H1 (cell line): ENCODE results near the gene MRPL16. TPM values are rescaled to one million over a fixed set of nuclear protein-coding genes. Genes with fewer than 3 reads are reported as not detected.

ENCODE experiments used
- CTCF ChIA-PET: fragments of 300-600 bp; sonication (Branson Sonifier 250); formaldehyde crosslinking; loops from one replicate; lab custom pipeline; 2021; ENCODE audit not compliant: partially characterized antibody; lab: Charles Lee
- POLR2A ChIA-PET: fragments of 300-600 bp; sonication (Branson Sonifier 250); formaldehyde crosslinking; loops from one replicate; lab custom pipeline; 2021; ENCODE audit warnings: inconsistent platforms; ENCODE audit not compliant: partially characterized antibody; lab: Charles Lee
- DNase-seq, 2 experiments: peaks; one replicate each; pipeline versions ENCODE4 v3.0.0 to v3.0.0-alpha.2; 2010 to 2022; ENCODE audit warnings: low spot score in 2 of 2, low read depth in 1 of 2, mixed read lengths in 1 of 2
- FAIRE-seq: peaks from 2 replicates; lab custom pipeline; 2011; peaks lifted over from hg19 to GRCh38; lab: Jason Lieb, UNC
- H2AFZ ChIP-seq: 2 replicates; pipeline ENCODE4 v1.8.1; 2012; ENCODE audit warnings: low read length, inconsistent platforms
- H2AK5ac ChIP-seq: 2 replicates; pipeline ENCODE4 v1.6.1; 2013; ENCODE audit warnings: low read depth, low read length
- H2BK120ac ChIP-seq: replicated peaks from 2 replicates; pipeline ENCODE3; 2013; ENCODE audit warnings: low read depth, low read length, inconsistent platforms
- H2BK12ac ChIP-seq: 2 replicates; pipeline ENCODE4 v1.6.1; 2013; ENCODE audit warnings: low read depth, low read length
- H2BK15ac ChIP-seq: 2 replicates; pipeline ENCODE4 v1.6.1; 2013; ENCODE audit warnings: low read length
- H2BK20ac ChIP-seq: 2 replicates; pipeline ENCODE4 v1.6.1; 2013; ENCODE audit warnings: low read length
- H2BK5ac ChIP-seq: 2 replicates; pipeline ENCODE4 v1.6.1; 2013; ENCODE audit warnings: low read depth, low read length
- H3K14ac ChIP-seq: 2 replicates; pipeline ENCODE4 v1.6.1; 2013; ENCODE audit warnings: inconsistent platforms; ENCODE audit not compliant: insufficient read length
- H3K18ac ChIP-seq: 2 replicates; pipeline ENCODE4 v1.6.1; 2013; ENCODE audit warnings: low read length; ENCODE audit errors: extremely low read depth
- H3K23ac ChIP-seq: 2 replicates; pipeline ENCODE4 v1.6.1; 2013; ENCODE audit warnings: inconsistent platforms; ENCODE audit not compliant: insufficient read length
- H3K23me2 ChIP-seq: 2 replicates; pipeline ENCODE4 v1.6.1; 2013; ENCODE audit warnings: low read depth, low read length
- H3K27ac ChIP-seq: 2 replicates; pipeline ENCODE4 v1.6.1; 2011; ENCODE audit warnings: low read depth, low read length, inconsistent platforms
- H3K27me3 ChIP-seq, 4 experiments: replicated peaks in 1 of 4; 1 replicate in 1 of 4; 2 replicates in 3 of 4; pipeline versions ENCODE4 v1.6.1 to v1.8.1; 2011 to 2013; ENCODE audit warnings: low read length in 3 of 4, mild to moderate bottlenecking in 3 of 4, inconsistent platforms in 2 of 4, mixed read lengths in 2 of 4, moderate library complexity in 1 of 4; ENCODE audit not compliant: control insufficient read depth in 3 of 4, insufficient read depth in 3 of 4; ENCODE audit errors: extremely low read depth in 1 of 4
- H3K36me3 ChIP-seq, 4 experiments: 2 replicates each; pipeline versions ENCODE4 v1.6.1 to v1.8.1; 2011 to 2013; ENCODE audit warnings: mild to moderate bottlenecking in 4 of 4, low read length in 3 of 4, moderate library complexity in 2 of 4, control low read depth in 1 of 4, inconsistent platforms in 1 of 4; ENCODE audit not compliant: insufficient read depth in 4 of 4, control insufficient read depth in 2 of 4
- H3K4ac ChIP-seq: replicated peaks from 2 replicates; pipeline ENCODE3; 2013; ENCODE audit warnings: low read length, low read depth, mixed read lengths, inconsistent platforms; ENCODE audit not compliant: insufficient read length
- H3K4me1 ChIP-seq, 4 experiments: replicated peaks in 1 of 4; 1 replicate in 1 of 4; 2 replicates in 3 of 4; pipeline versions ENCODE4 v1.6.1 to v1.8.1; 2011 to 2013; ENCODE audit warnings: low read length in 3 of 4, inconsistent platforms in 2 of 4, mixed read lengths in 1 of 4; ENCODE audit not compliant: insufficient read depth in 4 of 4, control insufficient read depth in 3 of 4
- H3K4me2 ChIP-seq, 2 experiments: 2 replicates each; pipeline versions ENCODE4 v1.6.1 to v1.8.1; 2011 to 2013; ENCODE audit warnings: low read depth in 2 of 2, low read length in 2 of 2, control low read depth in 1 of 2, inconsistent platforms in 1 of 2, mild to moderate bottlenecking in 1 of 2; ENCODE audit not compliant: insufficient read depth in 1 of 2
- H3K4me3 ChIP-seq, 4 experiments: fragments of 200-600, 300-600 bp in 1 of 4; sonication (generic), shearing (Covaris generic), sonication (Bioruptor Twin) in 1 of 4; 2 replicates each; pipeline versions ENCODE4 v1.5.1 to v1.8.1; 2011 to 2016; ENCODE audit warnings: low read length in 4 of 4, low read depth in 3 of 4, control low read depth in 2 of 4, inconsistent platforms in 2 of 4, mild to moderate bottlenecking in 2 of 4, mixed read lengths in 1 of 4, moderate library complexity in 1 of 4; ENCODE audit not compliant: insufficient read depth in 2 of 4; ENCODE audit errors: extremely low read depth in 1 of 4
- H3K56ac ChIP-seq: replicated peaks from 2 replicates; pipeline ENCODE3; 2013; ENCODE audit warnings: low read depth, mild to moderate bottlenecking, mixed read lengths, low read length, inconsistent platforms; ENCODE audit not compliant: insufficient read length
- H3K79me1 ChIP-seq: 2 replicates; pipeline ENCODE4 v1.6.1; 2013; ENCODE audit warnings: low read depth, low read length, control low read depth
- H3K79me2 ChIP-seq, 2 experiments: 2 replicates each; pipeline versions ENCODE4 v1.6.1 to v1.8.1; 2012 to 2013; ENCODE audit warnings: low read length in 2 of 2, mild to moderate bottlenecking in 2 of 2, inconsistent platforms in 1 of 2; ENCODE audit not compliant: insufficient read depth in 2 of 2, control insufficient read depth in 1 of 2
- H3K9ac ChIP-seq, 4 experiments: replicated peaks in 1 of 4; 1 replicate in 1 of 4; 2 replicates in 3 of 4; pipeline versions ENCODE4 v1.6.1 to v1.8.1; 2011 to 2013; ENCODE audit warnings: low read depth in 3 of 4, low read length in 3 of 4, control low read depth in 2 of 4, mild to moderate bottlenecking in 2 of 4, moderate library complexity in 2 of 4, inconsistent platforms in 1 of 4; ENCODE audit errors: extremely low read depth in 1 of 4
- H3K9me3 ChIP-seq, 2 experiments: 2 replicates each; pipeline versions ENCODE4 v1.6.1 to v1.8.1; 2012 to 2013; ENCODE audit warnings: mild to moderate bottlenecking in 2 of 2, moderate library complexity in 2 of 2, control low read depth in 1 of 2, inconsistent platforms in 1 of 2, low read depth in 1 of 2, low read length in 1 of 2, mixed read lengths in 1 of 2; ENCODE audit not compliant: insufficient read depth in 2 of 2
- H4K20me1 ChIP-seq, 2 experiments: replicated peaks in 1 of 2; 2 replicates each; pipeline versions ENCODE3 to v1.8.1; 2011 to 2013; ENCODE audit warnings: inconsistent platforms in 2 of 2, low read length in 2 of 2, mild to moderate bottlenecking in 1 of 2; ENCODE audit not compliant: insufficient read depth in 2 of 2, control insufficient read depth in 1 of 2
- H4K5ac ChIP-seq: 2 replicates; pipeline ENCODE4 v1.6.1; 2013; ENCODE audit warnings: low read length, low read depth, mixed read lengths, inconsistent platforms; ENCODE audit not compliant: insufficient read length
- H4K8ac ChIP-seq: 2 replicates; pipeline ENCODE4 v1.8.0; 2013; ENCODE audit warnings: mild to moderate bottlenecking, moderate library complexity, low read length, inconsistent platforms; ENCODE audit not compliant: insufficient read depth; ENCODE audit errors: extremely low read depth
- H4K91ac ChIP-seq: replicated peaks from 2 replicates; pipeline ENCODE3; 2013; ENCODE audit warnings: low read length, mixed read lengths, inconsistent platforms; ENCODE audit not compliant: insufficient read length
- ASH2L ChIP-seq: fragments of 200-600, 300-600 bp; sonication (generic); IDR thresholded peaks from one replicate; pipeline ENCODE4 v1.7.1; 2017; ENCODE audit warnings: low read length
- KDM5A ChIP-seq: fragments of 200-600 bp; IDR thresholded peaks from 2 replicates; pipeline ENCODE4 v1.7.1; 2012; ENCODE audit warnings: mild to moderate bottlenecking, low read length, inconsistent platforms, mixed read lengths
- TEAD4 ChIP-seq: IDR thresholded peaks from 2 replicates; pipeline ENCODE4 v1.6.1; 2012; ENCODE audit warnings: low read depth, low read length, inconsistent platforms, mixed read lengths
- WGBS, 2 experiments: shearing (Covaris generic) in 1 of 2; methylation state at CpG; one replicate each; pipeline versions ENCODE4 v1.1.6 to v1.1.7; 2013 to 2015; ENCODE audit warnings: low lambda C conversion rate in 2 of 2, mixed read lengths in 2 of 2, inconsistent platforms in 1 of 2, low coverage in 1 of 2, missing lambda C conversion rate in 1 of 2; ENCODE audit not compliant: insufficient replicate concordance in 2 of 2, insufficient coverage in 1 of 2, insufficient read length in 1 of 2; ENCODE audit errors: extremely low coverage in 1 of 2, missing lambda C conversion rate in 1 of 2; 5-methylcytosine and 5-hydroxymethylcytosine counted together
- polyA plus RNA-seq, 7 experiments: library from polyadenylated mRNA; depleted of rRNA in 3 of 7; stranded (reverse) in 5 of 7; unstranded in 2 of 7; fragments of >200 nt in 5 of 7; fragments of 200-250 nt in 2 of 7; gene quantifications; 1 replicate in 5 of 7; 2 replicates in 1 of 7; 4 replicates in 1 of 7; pipeline versions ENCODE4 v1.2.1 to v1.2.3, GENCODE V29; 2011 to 2013; ENCODE audit warnings: missing spikeins in 2 of 7, mixed read lengths in 2 of 7
- total RNA-seq: library from RNA; stranded (reverse); fragmentation: NEBNext Ultra II Directional; extraction: Animal tissue kit (Norgen Biotek cat#: 25700); gene quantifications from 2 replicates; pipeline ENCODE4 v1.2.1, GENCODE V29; 2021
- TF ChIP-seq, protein P1 (sequence below): IDR thresholded peaks from 2 replicates; pipeline ENCODE4 v1.6.1; 2012; ENCODE audit warnings: inconsistent platforms

MRPL16 gene
- total and polyA plus RNA-seq, 2 of the 8 experiments (the other 6 are each of a cell fraction or from before 2014, with no cell fraction given) = 69.2 to 79.8 TPM

DNA sequence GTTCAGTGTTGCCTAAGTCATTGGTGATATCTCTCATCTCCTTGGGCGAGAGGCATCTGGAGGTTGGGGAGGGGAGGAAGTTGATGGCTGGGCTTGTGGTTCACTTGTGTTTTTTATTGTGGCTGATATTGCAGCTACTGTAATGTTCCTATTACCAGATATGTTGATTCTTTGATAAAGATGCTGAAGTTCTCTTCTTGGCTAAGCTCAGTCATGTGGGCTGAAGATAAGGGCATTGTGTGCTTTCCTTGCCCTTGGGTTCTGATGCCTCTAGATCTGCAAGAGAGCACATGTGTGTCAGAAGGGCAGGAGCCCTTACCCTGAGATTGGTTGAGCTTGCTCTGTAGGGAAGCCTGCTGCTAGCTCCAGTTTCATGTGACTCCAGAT lies 43.4 kb downstream of the MRPL16 start:
- Histone ChIP-seq H3K23me2 (peaks cover 7% of the 10 kb centered on the region; the same call in 1 of the 2 replicates), H3K79me1 (peaks cover 15% of the 10 kb centered on the region), H4K5ac (no peak overlapping the region), H3K36me3 (no peaks in the 10 kb centered on the region), H3K56ac (no peak overlapping the region), H3K4me3 (no peak overlapping the region), H2BK5ac (no peak overlapping the region), H3K18ac (no peak overlapping the region), H2BK15ac (no peak overlapping the region), H2BK12ac (no peak overlapping the region), H3K9me3 (no peaks in the 10 kb centered on the region), H2AFZ (no peak overlapping the region), H4K8ac (no peak overlapping the region), H2BK20ac (no peak overlapping the region), H2BK120ac (no peak overlapping the region), H4K91ac (no peak overlapping the region), H3K9ac (no peak overlapping the region), H3K27me3 (no peaks in the 10 kb centered on the region), H3K23ac (no peak overlapping the region), H3K79me2 (peaks cover 15 to 87% of the 10 kb centered on the region in 2 experiments), H3K14ac (no peak overlapping the region), H4K20me1 (peaks cover 17 to 27% of the 10 kb centered on the region in 2 experiments), H3K4me1 (no peaks in the 10 kb centered on the region), H3K4ac (no peak overlapping the region), H3K4me2 (no peak overlapping the region), H3K27ac (no peak overlapping the region), H2AK5ac (no peak overlapping the region)
- WGBS, 2 experiments = 88% methylated on average over 1 of the region's 1 CpG; no CpG with 5 or more reads in 1 of the 2 experiments
- DNase-seq (no peak), FAIRE-seq (no peak)
- no peak for TF ChIP-seq TEAD4
- TF ChIP-seq KDM5A = no peak
- no peak for TF ChIP-seq ASH2L
- TF ChIP-seq, protein P1, sequence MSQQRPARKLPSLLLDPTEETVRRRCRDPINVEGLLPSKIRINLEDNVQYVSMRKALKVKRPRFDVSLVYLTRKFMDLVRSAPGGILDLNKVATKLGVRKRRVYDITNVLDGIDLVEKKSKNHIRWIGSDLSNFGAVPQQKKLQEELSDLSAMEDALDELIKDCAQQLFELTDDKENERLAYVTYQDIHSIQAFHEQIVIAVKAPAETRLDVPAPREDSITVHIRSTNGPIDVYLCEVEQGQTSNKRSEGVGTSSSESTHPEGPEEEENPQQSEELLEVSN = no peak
- ChIA-PET POLR2A (interaction anchor here (0.8 to 1.0 kb wide), 2 partner anchors 11 to 75 kb away, joined by 3 to 4 read pairs; partner anchors contain the start of gene STX3), CTCF (interaction anchor here (1.2 to 4.8 kb wide), 4 partner anchors 13 to 49 kb away, joined by 3 to 36 read pairs (median 3); partner anchors contain the start of gene STX3)
